ENCODE measurements around the gene KMT2B.
A peak's percentile ranks its signal among the peaks of the same experiment; 100 is the strongest.
"Not testable (repeated sequence)": the region's sequence is repeated elsewhere in the genome, so short reads cannot be mapped to it uniquely, and the experiment has no call there.

Gene KMT2B

DNA sequence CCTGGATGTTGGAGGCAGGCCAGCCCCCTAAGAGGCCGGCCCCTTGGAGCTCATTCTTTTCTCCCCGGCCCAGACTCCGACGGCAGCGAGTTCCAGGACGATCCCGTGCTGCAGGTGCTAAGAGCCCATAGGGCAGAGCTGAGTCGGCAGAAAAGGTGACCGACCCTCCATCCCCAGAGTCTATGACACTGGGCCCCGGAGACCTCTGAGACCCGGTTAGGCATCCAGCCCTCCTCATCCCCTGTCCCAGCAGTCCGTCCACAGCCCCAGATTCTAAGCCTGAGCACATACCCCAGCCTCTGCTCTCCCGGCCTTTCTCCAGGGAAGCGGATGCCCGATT, 50.2 kb downstream of the KMT2B start:
- Histone ChIP-seq H3K27ac (ENCODE audit: poor library complexity, severe bottlenecking) (no peak overlapping the region), H3K36me3 (ENCODE audit: low read depth) (peaks cover 18% of the 10 kb centered on the region), H3K27me3 (ENCODE audit: insufficient read depth, poor library complexity, severe bottlenecking) (no peaks in the 10 kb centered on the region), H3K9me3 (ENCODE audit: severe bottlenecking) (peaks cover 2% of the 10 kb centered on the region), H3K4me1 (ENCODE audit: insufficient read depth, poor library complexity, severe bottlenecking) (no peaks in the 10 kb centered on the region), H3K4me3 (ENCODE audit: severe bottlenecking) (no peak overlapping the region)
- ATAC-seq (ENCODE audit: low read depth), result no peak
- peak; percentile 40 for DNase-seq (ENCODE audit: low spot score)
- TF ChIP-seq, protein P1, sequence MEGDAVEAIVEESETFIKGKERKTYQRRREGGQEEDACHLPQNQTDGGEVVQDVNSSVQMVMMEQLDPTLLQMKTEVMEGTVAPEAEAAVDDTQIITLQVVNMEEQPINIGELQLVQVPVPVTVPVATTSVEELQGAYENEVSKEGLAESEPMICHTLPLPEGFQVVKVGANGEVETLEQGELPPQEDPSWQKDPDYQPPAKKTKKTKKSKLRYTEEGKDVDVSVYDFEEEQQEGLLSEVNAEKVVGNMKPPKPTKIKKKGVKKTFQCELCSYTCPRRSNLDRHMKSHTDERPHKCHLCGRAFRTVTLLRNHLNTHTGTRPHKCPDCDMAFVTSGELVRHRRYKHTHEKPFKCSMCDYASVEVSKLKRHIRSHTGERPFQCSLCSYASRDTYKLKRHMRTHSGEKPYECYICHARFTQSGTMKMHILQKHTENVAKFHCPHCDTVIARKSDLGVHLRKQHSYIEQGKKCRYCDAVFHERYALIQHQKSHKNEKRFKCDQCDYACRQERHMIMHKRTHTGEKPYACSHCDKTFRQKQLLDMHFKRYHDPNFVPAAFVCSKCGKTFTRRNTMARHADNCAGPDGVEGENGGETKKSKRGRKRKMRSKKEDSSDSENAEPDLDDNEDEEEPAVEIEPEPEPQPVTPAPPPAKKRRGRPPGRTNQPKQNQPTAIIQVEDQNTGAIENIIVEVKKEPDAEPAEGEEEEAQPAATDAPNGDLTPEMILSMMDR (IDR thresholded peaks at IDR 0.05; ENCODE audit: poor library complexity, severe bottlenecking), result no peak

DNA sequence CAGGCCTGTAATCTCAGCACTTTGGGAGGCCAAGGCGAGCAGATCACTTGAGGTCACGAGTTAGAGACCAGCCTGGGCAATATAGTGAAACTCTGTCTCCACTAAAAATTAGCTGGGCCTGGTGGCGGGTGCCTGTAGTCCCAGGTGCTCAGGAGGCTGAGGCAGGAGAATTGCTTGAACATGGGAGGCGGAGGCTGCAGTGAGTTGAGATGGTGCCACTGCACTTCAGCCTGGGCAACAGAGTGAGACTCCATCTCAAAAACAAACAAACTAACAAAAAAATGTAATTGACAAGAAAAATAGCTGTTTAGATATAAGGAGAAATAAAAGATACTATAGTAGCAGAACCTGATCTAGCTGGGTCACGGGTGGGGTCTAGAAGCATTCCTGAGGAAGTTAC, 54.6 kb downstream of the KMT2B start:
- not testable (repeated sequence) for H3K36me3 ChIP-seq (ENCODE audit: low read depth); H3K27ac ChIP-seq (ENCODE audit: poor library complexity, severe bottlenecking); H3K4me3 ChIP-seq (ENCODE audit: severe bottlenecking); H3K9me3 ChIP-seq (ENCODE audit: severe bottlenecking); H3K4me1 ChIP-seq (ENCODE audit: insufficient read depth, poor library complexity, severe bottlenecking); DNase-seq (ENCODE audit: low spot score); ATAC-seq (ENCODE audit: low read depth); H3K27me3 ChIP-seq (ENCODE audit: insufficient read depth, poor library complexity, severe bottlenecking)

DNA sequence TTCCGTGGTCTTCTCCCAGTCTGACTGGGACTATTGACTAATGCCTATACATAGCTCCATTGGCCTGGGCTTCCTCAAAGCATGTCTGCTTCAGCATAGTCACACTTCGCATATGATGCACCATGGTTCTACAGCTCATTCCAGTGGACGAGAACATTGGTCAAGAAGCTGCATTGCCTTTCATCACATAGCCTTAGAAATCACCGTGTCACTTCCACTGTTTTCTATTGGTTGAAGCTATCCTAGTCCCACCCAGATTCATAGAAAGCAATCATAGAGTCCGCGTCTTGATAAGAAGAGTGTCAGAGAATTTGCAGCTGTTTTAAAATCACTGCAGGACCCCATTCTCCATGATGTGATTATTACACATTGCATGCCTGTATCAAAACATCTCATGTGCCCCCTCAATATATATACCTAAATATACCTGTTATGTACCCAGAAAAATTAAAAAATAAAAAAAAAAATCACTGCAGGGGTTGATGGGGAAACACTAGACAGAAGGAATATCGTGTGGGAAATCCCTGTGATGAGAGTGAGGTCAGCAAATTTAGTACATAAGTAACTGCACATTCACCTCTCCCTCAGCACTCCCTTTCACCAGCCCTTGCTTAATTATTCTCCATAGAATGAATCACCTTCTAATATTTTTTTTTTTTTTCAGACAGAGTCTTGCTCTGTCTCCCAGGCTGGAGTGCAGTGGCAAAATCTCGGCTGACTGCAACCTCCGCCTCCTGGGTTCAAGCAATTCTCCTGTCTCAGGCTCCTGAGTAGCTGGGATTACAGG, 55.4 kb downstream of the KMT2B start:
- no peak for DNase-seq (ENCODE audit: low spot score)
- TF ChIP-seq, protein P1 (IDR thresholded peaks at IDR 0.05; ENCODE audit: poor library complexity, severe bottlenecking), result no peak

DNA sequence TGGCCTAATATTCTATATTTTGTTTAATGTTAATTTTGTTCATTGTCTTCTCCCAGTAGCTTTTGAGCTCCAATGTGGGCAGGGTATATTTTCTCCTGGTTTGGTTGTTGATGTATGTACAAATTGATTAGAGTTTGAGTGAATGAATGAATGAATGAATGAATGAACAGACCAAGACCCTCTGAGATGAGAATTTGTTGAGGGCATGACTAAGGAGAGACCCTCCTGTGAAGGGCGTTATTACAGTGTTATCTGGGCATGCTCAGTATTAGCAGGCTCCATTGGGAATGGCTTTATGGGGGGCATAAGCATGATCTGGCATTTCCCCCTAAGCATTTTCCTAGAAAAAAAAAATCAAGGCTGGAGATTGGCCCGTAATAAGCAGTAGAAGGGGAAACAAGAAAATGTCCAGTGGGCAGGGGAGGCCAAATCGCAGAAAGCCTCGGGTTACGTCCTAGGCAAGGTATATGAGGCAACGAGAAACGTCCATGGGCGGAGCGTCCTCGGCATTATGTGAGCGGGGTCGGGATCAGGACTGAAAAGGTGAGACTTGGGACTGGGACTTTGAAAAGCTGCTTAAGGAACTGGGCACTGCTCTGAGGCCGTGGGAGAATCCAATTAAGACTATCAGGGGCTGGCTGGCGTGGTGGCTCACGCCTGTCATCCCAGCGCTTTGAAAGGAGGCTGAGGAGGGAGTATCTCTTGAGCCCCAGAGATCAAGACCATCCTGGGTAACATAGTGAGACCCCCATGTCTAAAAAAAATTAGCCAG, 56.7 kb downstream of the KMT2B start:
- TF ChIP-seq, protein P1 (IDR thresholded peaks at IDR 0.05; ENCODE audit: poor library complexity, severe bottlenecking), result no peak
- no peaks in the 10 kb centered on the region for H3K36me3 ChIP-seq (ENCODE audit: low read depth)
- H3K4me3 ChIP-seq (ENCODE audit: severe bottlenecking), result peak overlapping the region; percentile 63
- H3K4me1 ChIP-seq (ENCODE audit: insufficient read depth, poor library complexity, severe bottlenecking), result peaks cover 3% of the 10 kb centered on the region
- peaks cover 2% of the 10 kb centered on the region for H3K9me3 ChIP-seq (ENCODE audit: severe bottlenecking)
- H3K27me3 ChIP-seq (ENCODE audit: insufficient read depth, poor library complexity, severe bottlenecking), result no peaks in the 10 kb centered on the region
- H3K27ac ChIP-seq (ENCODE audit: poor library complexity, severe bottlenecking), result no peak overlapping the region
- no peak for ATAC-seq (ENCODE audit: low read depth)
- DNase-seq (ENCODE audit: low spot score), result no peak

More for the DNA sequence above, 55.4 kb downstream of the KMT2B start:
- Histone ChIP-seq H3K9me3 (ENCODE audit: severe bottlenecking) (peaks cover 2% of the 10 kb centered on the region), H3K36me3 (ENCODE audit: low read depth) (no peaks in the 10 kb centered on the region), H3K4me3 (ENCODE audit: severe bottlenecking) (no peak overlapping the region), H3K27me3 (ENCODE audit: insufficient read depth, poor library complexity, severe bottlenecking) (no peaks in the 10 kb centered on the region), H3K4me1 (ENCODE audit: insufficient read depth, poor library complexity, severe bottlenecking) (peaks cover 3% of the 10 kb centered on the region), H3K27ac (ENCODE audit: poor library complexity, severe bottlenecking) (no peak overlapping the region)
- no peak for ATAC-seq (ENCODE audit: low read depth)

DNA sequence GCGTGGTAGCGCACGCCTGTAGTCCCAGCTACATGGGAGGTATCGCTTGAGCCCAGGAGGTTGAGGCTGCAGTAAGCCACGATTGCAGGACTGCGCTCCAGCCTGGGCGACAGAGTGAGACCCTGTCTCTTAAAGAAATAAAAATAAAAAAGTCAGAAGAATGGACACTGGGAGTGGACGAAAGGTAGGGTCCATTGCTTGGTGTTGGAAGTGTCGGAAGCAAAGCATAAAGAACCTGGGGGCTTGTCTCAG, 57.2 kb downstream of the KMT2B start:
- Histone ChIP-seq H3K27ac (ENCODE audit: poor library complexity, severe bottlenecking) (no peak overlapping the region), H3K9me3 (ENCODE audit: severe bottlenecking) (peaks cover 2% of the 10 kb centered on the region), H3K4me3 (ENCODE audit: severe bottlenecking) (peak overlapping the region; percentile 63), H3K27me3 (ENCODE audit: insufficient read depth, poor library complexity, severe bottlenecking) (no peaks in the 10 kb centered on the region), H3K4me1 (ENCODE audit: insufficient read depth, poor library complexity, severe bottlenecking) (peaks cover 3% of the 10 kb centered on the region), H3K36me3 (ENCODE audit: low read depth) (no peaks in the 10 kb centered on the region)
- DNase-seq (ENCODE audit: low spot score), result no peak
- TF ChIP-seq, protein P1 (IDR thresholded peaks at IDR 0.05; ENCODE audit: poor library complexity, severe bottlenecking), result no peak
- ATAC-seq (ENCODE audit: low read depth), result no peak

Data from RWPE2 (cell line).